HG02678 (cell line): ENCODE data around the gene RPL26.

Experiments used
- ATAC-seq: cut with Tn5 transposase; IDR thresholded peaks from one replicate; pipeline ENCODE4 v1.9.1; 2021; ENCODE audit warnings: mild to moderate bottlenecking, moderate library complexity; ENCODE audit not compliant: unreplicated experiment

The RPL26 gene

GRCh38 chr17:8332128-8332527, 50.9 kb downstream of the RPL26 start:
- ATAC-seq = no peak
